HEK293 (cell line): Measurements from ENCODE around the gene SETD2.

ENCODE experiments used
- CTCF ChIA-PET: fragments of 350-600 bp; formaldehyde crosslinking; extraction: SDS; loops from one replicate; lab custom pipeline; 2021; ENCODE audit warnings: antibody characterized with exemption; lab: Yijun Ruan, JAX
- POLR2A ChIA-PET: fragments of 300-600 bp; formaldehyde crosslinking; extraction: SDS; loops from one replicate; lab custom pipeline; 2020; ENCODE audit warnings: antibody characterized with exemption, inconsistent platforms; lab: Yijun Ruan, JAX
- H3K27ac ChIP-seq: fragments of 200-500 bp; sonication (Bioruptor generic); 2 replicates; pipeline ENCODE4 v1.5.1; 2014; ENCODE audit warnings: low read depth, low read length, control low read depth, inconsistent platforms; ENCODE audit errors: extremely low read depth
- H3K36me3 ChIP-seq, 2 experiments: fragments of 200-500 bp in 1 of 2; sonication (Bioruptor generic) in 1 of 2; 1 replicate in 1 of 2; 2 replicates in 1 of 2; pipeline ENCODE4 v1.5.1; 2014 to 2017; ENCODE audit warnings: inconsistent platforms in 2 of 2, low read length in 2 of 2; ENCODE audit not compliant: control insufficient read depth in 2 of 2, insufficient read depth in 1 of 2
- H3K4me1 ChIP-seq: fragments of 200-500 bp; sonication (Bioruptor generic); 2 replicates; pipeline ENCODE4 v1.5.1; 2014; ENCODE audit warnings: mild to moderate bottlenecking, low read length, inconsistent platforms; ENCODE audit not compliant: control insufficient read depth, insufficient read depth
- H3K4me3 ChIP-seq: 2 replicates; pipeline ENCODE4 v1.5.1; 2011; ENCODE audit warnings: low read depth, mild to moderate bottlenecking, control low read depth, low read length, moderate library complexity
- H3K9me3 ChIP-seq: fragments of 200-500 bp; sonication (Bioruptor generic); 2 replicates; pipeline ENCODE4 v1.5.1; 2014; ENCODE audit warnings: low read depth, low read length, inconsistent platforms; ENCODE audit not compliant: control insufficient read depth, insufficient read depth
- BCL11B ChIP-seq: fragments of 450-650 bp; formaldehyde crosslinking; IDR thresholded peaks from 2 replicates; pipeline ENCODE4 v1.5.1; 2016; ENCODE audit warnings: low read depth, missing biosample characterization, missing genetic modification characterization
- ELK4 ChIP-seq: IDR thresholded peaks from 2 replicates; pipeline ENCODE4 v1.6.1; 2011; ENCODE audit warnings: mild to moderate bottlenecking, low read depth, low read length, borderline replicate concordance
- GLIS2 ChIP-seq: fragments of 450-650 bp; formaldehyde crosslinking; IDR thresholded peaks from 2 replicates; pipeline ENCODE4 v1.5.1; 2016; ENCODE audit warnings: missing biosample characterization, missing genetic modification characterization
- KLF8 ChIP-seq: fragments of 450-650 bp; formaldehyde crosslinking; IDR thresholded peaks from 2 replicates; pipeline ENCODE4 v1.5.1; 2016; ENCODE audit warnings: missing biosample characterization, missing genetic modification characterization
- OSR2 ChIP-seq: fragments of 450-650 bp; formaldehyde crosslinking; IDR thresholded peaks from 2 replicates; pipeline ENCODE4 v1.5.1; 2016; ENCODE audit warnings: missing biosample characterization, missing genetic modification characterization
- PRDM10 ChIP-seq: fragments of 450-650 bp; formaldehyde crosslinking; IDR thresholded peaks from 2 replicates; pipeline ENCODE4 v1.5.1; 2016; ENCODE audit warnings: missing biosample characterization, missing genetic modification characterization
- SP7 ChIP-seq: fragments of 450-650 bp; formaldehyde crosslinking; IDR thresholded peaks from 2 replicates; pipeline ENCODE4 v1.5.1; 2016; ENCODE audit warnings: missing biosample characterization, missing genetic modification characterization
- ZBTB11 ChIP-seq: fragments of 450-650 bp; formaldehyde crosslinking; conservative IDR thresholded peaks from 2 replicates; pipeline ENCODE4 v1.5.1; 2016; ENCODE audit warnings: low read depth, missing biosample characterization, missing genetic modification characterization
- ZBTB48 ChIP-seq: fragments of 450-650 bp; formaldehyde crosslinking; IDR thresholded peaks from 2 replicates; pipeline ENCODE4 v1.5.1; 2016; ENCODE audit warnings: missing biosample characterization, missing genetic modification characterization
- ZFP69B ChIP-seq: fragments of 450-650 bp; formaldehyde crosslinking; IDR thresholded peaks from 2 replicates; pipeline ENCODE4 v1.5.1; 2016; ENCODE audit warnings: missing biosample characterization, missing genetic modification characterization
- ZNF114 ChIP-seq: fragments of 450-650 bp; formaldehyde crosslinking; IDR thresholded peaks from 2 replicates; pipeline ENCODE4 v1.5.0; 2017; ENCODE audit warnings: missing biosample characterization, missing genetic modification characterization
- ZNF184 ChIP-seq: fragments of 450-650 bp; IDR thresholded peaks from 2 replicates; pipeline ENCODE4 v1.5.1; 2018; ENCODE audit warnings: missing biosample characterization, mild to moderate bottlenecking, missing genetic modification characterization
- ZNF2 ChIP-seq: fragments of 450-650 bp; formaldehyde crosslinking; IDR thresholded peaks from 2 replicates; pipeline ENCODE4 v1.5.1; 2016; ENCODE audit warnings: missing biosample characterization, missing genetic modification characterization
- ZNF214 ChIP-seq: fragments of 450-650 bp; formaldehyde crosslinking; IDR thresholded peaks from 2 replicates; pipeline ENCODE4 v1.5.1; 2017; ENCODE audit warnings: missing biosample characterization, mild to moderate bottlenecking, missing genetic modification characterization, borderline replicate concordance
- ZNF341 ChIP-seq: fragments of 450-650 bp; formaldehyde crosslinking; IDR thresholded peaks from 2 replicates; pipeline ENCODE4; 2016; ENCODE audit warnings: low read depth, missing biosample characterization, missing genetic modification characterization
- ZNF398 ChIP-seq: fragments of 450-650 bp; formaldehyde crosslinking; IDR thresholded peaks from 2 replicates; pipeline ENCODE4 v1.5.1; 2017; ENCODE audit warnings: missing biosample characterization, missing genetic modification characterization
- ZNF48 ChIP-seq: fragments of 450-650 bp; formaldehyde crosslinking; IDR thresholded peaks from 2 replicates; pipeline ENCODE4 v1.5.1; 2016; ENCODE audit warnings: missing biosample characterization, missing genetic modification characterization
- ZNF521 ChIP-seq: fragments of 450-650 bp; formaldehyde crosslinking; IDR thresholded peaks from 2 replicates; pipeline ENCODE4 v1.5.1; 2017; ENCODE audit warnings: missing biosample characterization, mild to moderate bottlenecking, missing genetic modification characterization
- ZNF701 ChIP-seq: fragments of 450-650 bp; formaldehyde crosslinking; IDR thresholded peaks from 2 replicates; pipeline ENCODE4 v1.5.1; 2016; ENCODE audit warnings: missing biosample characterization, missing genetic modification characterization
- ZNF76 ChIP-seq: fragments of 450-650 bp; formaldehyde crosslinking; IDR thresholded peaks from 2 replicates; pipeline ENCODE4; 2016; ENCODE audit warnings: low read depth, missing biosample characterization, missing genetic modification characterization, borderline replicate concordance
- ZNF768 ChIP-seq: fragments of 450-650 bp; formaldehyde crosslinking; IDR thresholded peaks from 2 replicates; pipeline ENCODE4 v1.5.1; 2018; ENCODE audit warnings: missing biosample characterization, mild to moderate bottlenecking, missing genetic modification characterization
- ZNF791 ChIP-seq: fragments of 450-650 bp; formaldehyde crosslinking; IDR thresholded peaks from 2 replicates; pipeline ENCODE4 v1.5.1; 2016; ENCODE audit warnings: missing biosample characterization, missing genetic modification characterization
- ZSCAN18 ChIP-seq: fragments of 450-650 bp; formaldehyde crosslinking; IDR thresholded peaks from 2 replicates; pipeline ENCODE4 v1.5.1; 2016; ENCODE audit warnings: missing biosample characterization, missing genetic modification characterization
- ZSCAN30 ChIP-seq: fragments of 450-650 bp; IDR thresholded peaks from 2 replicates; pipeline ENCODE4 v1.5.1; 2018; ENCODE audit warnings: missing biosample characterization, mild to moderate bottlenecking, missing genetic modification characterization, moderate library complexity
- ZXDB ChIP-seq: fragments of 450-650 bp; formaldehyde crosslinking; IDR thresholded peaks from 2 replicates; pipeline ENCODE4 v1.5.1; 2016; ENCODE audit warnings: missing biosample characterization, missing genetic modification characterization

Gene SETD2

GRCh38 chr3:47164007-47164881, at the start of gene SETD2:
Gene SETD2 (minus strand): TSS chr3:47164113. CDS start chr3:47163924, 189 bp downstream.
- peak within 1 kb of the TSS; percentile 85 for H3K4me3 ChIP-seq
- POLR2A ChIA-PET: interaction anchor here (0.6 to 1.2 kb wide), 4 partner anchors 8 to 188 kb away, joined by 3 to 9 read pairs (median 4); partner anchors contain the start of genes CCDC12 and NBEAL2
- H3K9me3 ChIP-seq: no peaks in the 10 kb centered on the region
- CTCF ChIA-PET: interaction anchor here (0.6 to 1.2 kb wide), 6 partner anchors 15 to 161 kb away, joined by 3 to 4 read pairs (median 4); no protein-coding TSS in a partner anchor
- peak within 1 kb of the TSS; percentile 95 for H3K27ac ChIP-seq
- peaks cover 0 to 4% of the 10 kb centered on the region in 2 experiments; a peak in 1 of 3 replicates for H3K36me3 ChIP-seq
- H3K4me1 ChIP-seq: no peaks in the 10 kb centered on the region
- TF ChIP-seq ELK4: no peak
- peak; percentile 51; the same call in 1 of the 2 replicates for TF ChIP-seq ZNF341 (tag by site-specific recombination)
- no peak for TF ChIP-seq ZNF184
- no peak for TF ChIP-seq ZNF114
- TF ChIP-seq ZBTB48: peak; percentile 38; the same call in 1 of the 2 replicates
- TF ChIP-seq ZNF76: peak; percentile 90
- no peak for TF ChIP-seq ZSCAN18 (tag by site-specific recombination)
- peak; percentile 65 for TF ChIP-seq GLIS2
- peak; percentile 27; the same call in 1 of the 2 replicates for TF ChIP-seq KLF8
- no peak for TF ChIP-seq ZNF701
- peak; percentile 53 for TF ChIP-seq ZXDB (tag by site-specific recombination)
- peak; percentile 92 for TF ChIP-seq PRDM10 (tag by site-specific recombination)
- TF ChIP-seq ZBTB11 (tag by site-specific recombination): peak; percentile 97
- TF ChIP-seq ZNF2 (tag by site-specific recombination): peak; percentile 54; the same call in 1 of the 2 replicates
- TF ChIP-seq SP7 (tag by site-specific recombination): peak; percentile 57
- no peak for TF ChIP-seq ZNF214 (tag by site-specific recombination)
- no peak for TF ChIP-seq ZNF791 (tag by site-specific recombination)
- no peak for TF ChIP-seq ZNF48 (tag by site-specific recombination)
- TF ChIP-seq ZNF768 (tag by site-specific recombination): no peak
- TF ChIP-seq ZFP69B (tag by site-specific recombination): peak; percentile 58; the same call in 1 of the 2 replicates
- peak; percentile 83 for TF ChIP-seq OSR2
- TF ChIP-seq BCL11B (tag by site-specific recombination): peak; percentile 66; the same call in 1 of the 2 replicates
- no peak for TF ChIP-seq ZNF521
- TF ChIP-seq ZSCAN30: peak; percentile 13; the same call in 1 of the 2 replicates
- TF ChIP-seq ZNF398 (tag by site-specific recombination): peak; percentile 87
